Breast epithelium (tissue), 3 donors: Measurements from ENCODE around the gene UBL7.

Experiments used
- POLR2A ChIP-seq: fragments of 450-650 bp; IDR thresholded peaks from one replicate; pipeline ENCODE4 v1.6.1; 2016; ENCODE audit warnings: antibody characterized with exemption, mild to moderate bottlenecking, moderate library complexity
- TF ChIP-seq, protein P1 (sequence below), 3 donors: fragments of 450-650 bp; IDR thresholded peaks; one replicate each; pipeline ENCODE4 v1.5.1; 2016 to 2017; ENCODE audit warnings: antibody characterized with exemption in 3 of 3, mild to moderate bottlenecking in 3 of 3, moderate library complexity in 3 of 3

- TF ChIP-seq, protein P1, sequence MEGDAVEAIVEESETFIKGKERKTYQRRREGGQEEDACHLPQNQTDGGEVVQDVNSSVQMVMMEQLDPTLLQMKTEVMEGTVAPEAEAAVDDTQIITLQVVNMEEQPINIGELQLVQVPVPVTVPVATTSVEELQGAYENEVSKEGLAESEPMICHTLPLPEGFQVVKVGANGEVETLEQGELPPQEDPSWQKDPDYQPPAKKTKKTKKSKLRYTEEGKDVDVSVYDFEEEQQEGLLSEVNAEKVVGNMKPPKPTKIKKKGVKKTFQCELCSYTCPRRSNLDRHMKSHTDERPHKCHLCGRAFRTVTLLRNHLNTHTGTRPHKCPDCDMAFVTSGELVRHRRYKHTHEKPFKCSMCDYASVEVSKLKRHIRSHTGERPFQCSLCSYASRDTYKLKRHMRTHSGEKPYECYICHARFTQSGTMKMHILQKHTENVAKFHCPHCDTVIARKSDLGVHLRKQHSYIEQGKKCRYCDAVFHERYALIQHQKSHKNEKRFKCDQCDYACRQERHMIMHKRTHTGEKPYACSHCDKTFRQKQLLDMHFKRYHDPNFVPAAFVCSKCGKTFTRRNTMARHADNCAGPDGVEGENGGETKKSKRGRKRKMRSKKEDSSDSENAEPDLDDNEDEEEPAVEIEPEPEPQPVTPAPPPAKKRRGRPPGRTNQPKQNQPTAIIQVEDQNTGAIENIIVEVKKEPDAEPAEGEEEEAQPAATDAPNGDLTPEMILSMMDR (IDR thresholded peaks at IDR 0.05) = no peak
- no peak for TF ChIP-seq POLR2A
These were observed 26.5 kb downstream of the UBL7 start for GRCh38 chr15:74434263-74435136.
